ENCODE measurements around the gene SCGB1A1.
"Not testable (repeated sequence)": the region's sequence is repeated elsewhere in the genome, so short reads cannot be mapped to it uniquely, and the experiment has no call there.

SCGB1A1 gene

DNA sequence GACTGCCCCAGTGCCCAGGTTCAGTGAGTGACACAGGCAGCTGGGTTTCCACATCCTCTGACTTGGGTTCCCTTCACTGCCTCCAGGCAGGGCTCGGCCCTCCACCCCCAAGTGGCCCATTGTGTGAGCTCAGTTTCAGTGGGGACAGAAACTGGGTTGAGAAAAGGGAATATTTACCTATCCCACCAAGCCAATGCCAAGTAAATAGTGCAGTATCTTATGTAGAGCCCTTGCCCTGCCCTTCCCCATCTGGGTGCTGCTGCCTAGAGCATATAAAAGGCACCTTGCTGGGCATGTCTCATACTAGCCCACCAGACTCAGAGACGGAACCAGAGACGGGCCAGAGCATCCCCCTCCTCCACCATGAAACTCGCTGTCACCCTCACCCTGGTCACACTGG, at the start of gene SCGB1A1:
Gene SCGB1A1 (plus strand): TSS at position 301 of the 400 bp plus-strand sequence. CDS start 63 bp downstream, at position 364.
- no peak for DNase-seq (ENCODE audit: low read depth)

- DNase-seq (ENCODE audit: low read depth): no peak
These were observed 47.9 kb upstream of the SCGB1A1 start for GRCh38 chr11:62370743-62371440.

DNA sequence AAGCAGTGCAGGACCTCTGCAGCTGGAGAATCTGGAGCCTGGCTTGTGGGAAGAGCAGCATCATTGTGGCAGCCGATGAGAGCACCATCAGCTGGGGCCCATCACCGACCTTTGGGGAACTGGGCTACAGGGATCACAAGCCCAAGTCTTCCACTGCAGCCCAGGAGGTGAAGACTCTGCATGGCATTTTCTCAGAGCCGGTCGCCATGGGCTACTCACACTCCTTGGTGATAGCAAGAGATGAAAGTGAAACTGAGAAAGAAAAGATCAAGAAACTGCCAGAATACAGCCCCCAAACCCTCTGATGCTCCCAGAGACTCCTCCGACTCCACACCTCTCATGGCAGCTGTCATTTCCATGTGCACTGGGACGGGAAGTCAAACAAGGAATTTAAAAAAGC, 46.0 kb upstream of the SCGB1A1 start:
- DNase-seq (ENCODE audit: low read depth): no peak

- DNase-seq (ENCODE audit: low read depth): no peak
These were observed 45.2 kb upstream of the SCGB1A1 start for GRCh38 chr11:62373464-62374119.

GRCh38 chr11:62374801-62375200, 44.0 kb upstream of the SCGB1A1 start:
- DNase-seq (ENCODE audit: low read depth): no peak

- DNase-seq (ENCODE audit: low read depth): peak; percentile 46
These were observed 40.3 kb upstream of the SCGB1A1 start for GRCh38 chr11:62378459-62379063.

DNA sequence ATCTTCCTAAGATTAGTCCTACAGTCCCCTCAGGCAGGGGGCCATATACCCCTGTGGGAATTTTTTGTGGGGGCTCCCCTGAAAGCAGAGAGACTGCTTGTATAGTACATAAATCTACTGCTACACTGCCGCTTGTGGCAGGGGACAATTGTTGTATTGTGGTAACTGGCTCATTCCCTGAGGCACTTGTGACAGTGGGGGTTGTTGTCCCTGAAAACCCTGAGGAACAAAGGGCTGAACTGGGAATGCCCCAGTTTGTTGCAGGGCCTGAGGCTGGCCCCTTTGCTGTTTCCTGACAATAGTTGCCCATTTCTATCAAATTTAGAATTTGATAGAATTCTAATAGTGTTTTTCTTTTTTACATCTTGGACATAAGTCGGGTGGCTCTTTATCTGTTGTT, 39.2 kb upstream of the SCGB1A1 start:
- DNase-seq (ENCODE audit: low read depth): not testable (repeated sequence)

DNA sequence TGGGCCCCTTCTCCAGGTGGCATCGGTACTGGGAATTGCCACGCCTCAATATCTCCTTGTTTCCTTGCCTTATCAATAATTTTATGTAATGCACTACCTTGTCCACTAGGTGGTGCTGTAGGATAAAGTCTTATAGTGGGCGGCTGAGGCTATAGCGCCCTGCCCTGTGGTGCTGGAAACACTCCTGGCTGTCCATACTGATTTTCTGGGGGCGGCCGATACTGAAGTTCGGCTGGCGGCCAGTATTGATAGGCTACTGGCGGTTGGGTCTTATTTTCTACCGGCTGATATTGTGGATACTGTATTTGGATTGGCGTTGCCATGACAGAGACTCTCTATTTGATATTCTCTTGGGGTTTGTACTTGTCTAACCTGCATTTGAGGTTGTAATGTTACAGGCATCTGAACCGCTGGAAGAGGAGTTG, 38.0 kb upstream of the SCGB1A1 start:
- DNase-seq (ENCODE audit: low read depth): peak; percentile 44

- no peak for DNase-seq (ENCODE audit: low read depth)
These were observed 35.0 kb upstream of the SCGB1A1 start for GRCh38 chr11:62383822-62384221.

- DNase-seq (ENCODE audit: low read depth): not testable (repeated sequence)
These were observed 32.8 kb upstream of the SCGB1A1 start for GRCh38 chr11:62386083-62386482.

GRCh38 chr11:62387381-62387780, 31.5 kb upstream of the SCGB1A1 start:
- no peak for DNase-seq (ENCODE audit: low read depth)

GRCh38 chr11:62388999-62389398, 29.8 kb upstream of the SCGB1A1 start:
- DNase-seq (ENCODE audit: low read depth): no peak

- no peak for DNase-seq (ENCODE audit: low read depth)
These were observed 28.6 kb upstream of the SCGB1A1 start for GRCh38 chr11:62390237-62390636.

GRCh38 chr11:62390722-62391121, 28.1 kb upstream of the SCGB1A1 start:
- DNase-seq (ENCODE audit: low read depth): peak; percentile 61

DNA sequence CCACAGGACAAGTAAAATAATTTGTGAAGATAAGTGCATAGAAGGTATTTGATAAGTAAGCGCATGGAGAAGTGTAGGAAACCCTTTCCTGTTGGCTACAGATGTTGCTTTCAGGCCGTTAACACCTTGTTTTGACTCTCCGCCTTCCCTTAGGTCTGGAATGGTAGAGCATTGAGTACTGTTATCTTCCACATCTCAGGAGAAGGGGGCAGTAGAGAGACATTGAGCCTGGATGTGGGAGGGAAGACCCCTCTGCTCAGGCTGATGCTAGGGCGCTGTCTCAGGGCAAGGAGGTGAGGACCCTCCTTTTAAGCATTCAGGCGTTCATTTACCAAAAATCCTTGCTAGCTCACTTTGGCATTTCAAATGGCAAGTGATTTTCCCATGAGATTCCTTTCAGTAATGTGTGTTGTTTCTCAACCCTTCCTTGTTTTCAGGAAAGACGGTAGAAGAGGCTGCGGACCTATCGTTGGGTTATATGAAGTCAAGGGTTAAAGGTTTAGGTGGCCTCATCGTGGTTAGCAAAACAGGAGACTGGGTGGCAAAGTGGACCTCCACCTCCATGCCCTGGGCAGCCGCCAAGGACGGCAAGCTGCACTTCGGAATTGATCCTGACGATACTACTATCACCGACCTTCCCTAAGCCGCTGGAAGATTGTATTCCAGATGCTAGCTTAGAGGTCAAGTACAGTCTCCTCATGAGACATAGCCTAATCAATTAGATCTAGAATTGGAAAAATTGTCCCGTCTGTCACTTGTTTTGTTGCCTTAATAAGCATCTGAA, 27.0 kb upstream of the SCGB1A1 start:
- no peak for DNase-seq (ENCODE audit: low read depth)

DNA sequence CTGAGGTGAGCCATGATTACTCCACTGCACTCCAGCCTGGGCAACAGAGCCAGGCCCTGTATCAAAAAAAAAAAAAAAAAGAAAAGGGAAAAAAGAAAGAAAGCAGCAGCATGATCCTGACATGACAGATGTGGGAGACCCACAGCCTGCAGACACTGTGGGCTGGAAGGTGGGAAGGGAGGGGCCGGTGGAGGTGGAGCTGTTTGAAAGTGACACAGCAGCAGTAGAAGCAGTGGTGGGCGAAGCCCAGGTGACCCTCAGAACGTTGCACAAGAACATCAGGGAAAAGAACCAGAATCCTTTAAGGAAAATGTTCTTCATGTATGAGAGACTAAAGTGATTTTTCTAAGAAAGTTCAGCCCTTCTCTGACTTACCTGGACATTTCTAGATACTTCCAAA, 26.3 kb upstream of the SCGB1A1 start:
- DNase-seq (ENCODE audit: low read depth): no peak

GRCh38 chr11:62393061-62393611, 25.7 kb upstream of the SCGB1A1 start:
- DNase-seq (ENCODE audit: low read depth): no peak

DNA sequence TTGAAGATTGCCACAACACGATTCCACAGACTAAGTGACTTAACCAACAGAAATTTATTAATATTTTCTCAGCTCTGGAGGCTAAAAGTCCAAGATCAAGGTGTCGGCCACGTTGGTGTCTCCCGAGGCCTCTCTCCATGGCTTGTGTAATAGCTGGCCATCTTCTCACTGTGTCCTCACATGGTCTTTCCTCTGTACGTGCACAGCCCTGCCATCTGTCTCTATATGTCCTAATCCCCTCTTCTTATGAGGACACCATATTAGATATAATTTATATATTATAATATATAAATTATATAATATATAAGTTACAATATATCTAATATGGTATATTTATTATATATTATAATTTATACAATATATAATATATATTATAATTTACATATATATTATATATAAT, 25.1 kb upstream of the SCGB1A1 start:
- no peak for DNase-seq (ENCODE audit: low read depth)

- peak; percentile 81 for DNase-seq (ENCODE audit: low read depth)
These were observed 23.9 kb upstream of the SCGB1A1 start for GRCh38 chr11:62394825-62395538.

- no peak for DNase-seq (ENCODE audit: low read depth)
These were observed 22.8 kb upstream of the SCGB1A1 start for GRCh38 chr11:62395885-62396551.

Measured in amniotic epithelial cell (primary cell).